NB4 (cell line): ENCODE data around the gene BCAT1.
"Not testable (repeated sequence)": the region's sequence is repeated elsewhere in the genome, so short reads cannot be mapped to it uniquely, and the experiment has no call there.

Experiments
- DNase-seq: peaks from one replicate; pipeline ENCODE4 v3.0.0; 2010; ENCODE audit warnings: low read depth
- H3K4me3 ChIP-seq: one replicate; pipeline ENCODE4 v1.5.1; 2011; ENCODE audit warnings: mild to moderate bottlenecking, low read depth, low read length, moderate library complexity
- CTCF ChIP-seq: IDR thresholded peaks from one replicate; pipeline ENCODE4 v1.5.1; 2012; ENCODE audit warnings: low read depth, low read length
- MAX ChIP-seq: IDR thresholded peaks from 2 replicates; pipeline ENCODE4 v1.6.1; 2011; ENCODE audit warnings: low read depth, low read length
- MYC ChIP-seq: IDR thresholded peaks from 2 replicates; pipeline ENCODE4 v1.6.1; 2011; ENCODE audit warnings: low read depth, low read length
- POLR2A ChIP-seq: IDR thresholded peaks from 2 replicates; pipeline ENCODE4 v1.6.1; 2011; ENCODE audit warnings: mild to moderate bottlenecking; ENCODE audit not compliant: insufficient read length; ENCODE audit errors: extremely low read depth

BCAT1 gene

GRCh38 chr12:24937553-24938244 lies 11.2 kb downstream of the BCAT1 start:
- H3K4me3 ChIP-seq = no peak overlapping the region
- no peak for DNase-seq
- no peak for TF ChIP-seq CTCF
- TF ChIP-seq MAX = no peak
- no peak for TF ChIP-seq MYC
- no peak for TF ChIP-seq POLR2A

- no peak for TF ChIP-seq CTCF
- TF ChIP-seq MYC = no peak
- no peak for TF ChIP-seq POLR2A
- TF ChIP-seq MAX = no peak
- no peak for DNase-seq
- no peak overlapping the region for H3K4me3 ChIP-seq
Measured at GRCh38 chr12:24933694-24934407, 15.1 kb downstream of the BCAT1 start.

- no peak overlapping the region for H3K4me3 ChIP-seq
- TF ChIP-seq MYC = no peak
- no peak for TF ChIP-seq CTCF
- TF ChIP-seq MAX = peak; percentile 58
- DNase-seq = peak; percentile 95
Measured at GRCh38 chr12:24931666-24932405, 17.1 kb downstream of the BCAT1 start.

- TF ChIP-seq POLR2A = no peak
Measured at GRCh38 chr12:24929953-24930352, 18.9 kb downstream of the BCAT1 start.

GRCh38 chr12:24928533-24929306 lies 20.2 kb downstream of the BCAT1 start:
- not testable (repeated sequence) for DNase-seq, H3K4me3 ChIP-seq

More at GRCh38 chr12:24929953-24930352, 18.9 kb downstream of the BCAT1 start:
- H3K4me3 ChIP-seq = no peak overlapping the region
- no peak for DNase-seq

GRCh38 chr12:24928131-24928530 lies 20.8 kb downstream of the BCAT1 start:
- DNase-seq = no peak
- no peak overlapping the region for H3K4me3 ChIP-seq
- TF ChIP-seq MAX (no peak), CTCF (no peak), MYC (no peak), POLR2A (no peak)

- not testable (repeated sequence) for H3K4me3 ChIP-seq, DNase-seq
Measured at GRCh38 chr12:24926080-24926479, 22.8 kb downstream of the BCAT1 start.
